ENCODE results near the gene VDAC1.
"Not testable (repeated sequence)": the region's sequence is repeated elsewhere in the genome, so short reads cannot be mapped to it uniquely, and the experiment has no call there.

VDAC1 gene

GRCh38 chr5:133941456-133942196 is 63.1 kb downstream of the VDAC1 start:
- no peak for DNase-seq (ENCODE audit: low spot score)

DNA sequence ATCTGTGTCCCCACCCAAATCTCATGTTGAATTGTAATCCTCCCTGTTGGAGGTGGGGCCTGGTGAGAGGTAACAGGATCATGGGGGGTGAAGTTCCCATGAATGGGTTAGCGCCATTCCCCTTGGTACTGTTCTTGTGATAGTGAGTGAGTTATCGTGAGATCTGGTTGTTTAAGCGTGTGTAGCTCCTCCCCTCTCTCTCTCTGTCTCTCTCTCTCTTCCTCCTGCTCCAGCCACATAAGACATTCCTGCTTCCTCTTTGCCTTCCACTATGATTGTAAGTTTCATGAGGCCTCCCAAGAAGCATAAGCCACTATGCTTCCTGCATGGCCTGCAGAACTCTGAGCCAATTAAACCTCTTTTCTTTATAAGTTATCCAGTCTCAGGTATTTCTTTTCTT is 65.1 kb downstream of the VDAC1 start:
- no peak for DNase-seq (ENCODE audit: low spot score)

DNA sequence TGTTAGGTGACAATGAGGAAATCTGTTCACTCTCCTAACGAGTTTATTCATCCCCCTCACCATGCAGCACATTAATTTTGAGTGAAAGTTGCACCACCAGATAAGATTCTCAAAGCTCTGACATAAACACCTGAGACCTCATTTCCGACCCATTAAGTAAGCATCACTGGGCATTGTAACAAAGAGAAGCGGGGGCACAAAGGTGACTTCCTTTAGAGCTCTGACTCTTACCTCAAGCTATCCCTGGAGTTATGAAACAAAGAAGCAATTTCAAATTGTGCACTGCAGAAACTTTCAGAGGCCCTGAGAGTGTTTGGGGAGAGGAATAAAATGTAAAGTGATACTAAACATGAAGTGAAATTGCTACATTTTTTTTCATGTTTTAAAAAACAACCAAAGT is 65.8 kb downstream of the VDAC1 start:
- no peak for DNase-seq (ENCODE audit: low spot score)

DNA sequence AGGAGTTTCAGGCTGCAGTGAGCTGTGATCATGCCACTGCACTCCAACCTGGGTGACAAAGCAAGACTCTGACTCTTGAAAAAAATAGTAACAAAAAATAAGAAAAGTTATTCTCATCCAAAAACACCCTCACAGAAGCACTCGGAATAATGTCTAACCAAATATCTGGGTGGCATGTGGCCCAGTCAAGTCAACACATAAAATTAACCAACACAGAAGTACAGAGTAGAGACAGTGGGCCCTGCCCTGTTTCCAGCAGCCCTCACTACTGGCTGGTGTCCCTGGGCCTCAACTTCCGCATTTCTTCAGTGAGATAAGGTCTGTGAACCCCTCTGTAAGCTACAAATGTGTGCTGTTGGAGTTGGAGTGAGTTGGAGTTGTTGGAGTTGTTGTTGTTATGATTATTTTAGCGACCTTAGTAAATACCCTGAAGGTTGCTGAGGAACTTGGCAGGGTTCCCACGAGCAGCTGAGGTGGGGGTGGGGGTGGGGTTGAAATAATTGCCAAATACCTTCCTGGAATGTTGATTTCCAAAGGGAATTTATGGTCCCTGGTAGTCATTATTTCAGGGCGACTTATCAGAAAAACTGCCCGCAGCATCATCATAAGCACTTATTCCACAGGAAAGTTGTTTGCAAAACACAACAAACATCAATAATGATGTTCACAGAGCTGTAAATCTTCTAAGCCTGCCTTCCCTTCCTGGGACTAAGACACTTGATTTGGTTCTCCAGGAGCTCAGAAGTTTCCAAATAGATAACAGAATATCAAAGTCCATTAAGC is 66.5 kb downstream of the VDAC1 start:
- no peak for DNase-seq (ENCODE audit: low spot score)

- DNase-seq (ENCODE audit: low spot score) = not testable (repeated sequence)
Observed at GRCh38 chr5:133937628-133938027, 67.1 kb downstream of the VDAC1 start.

GRCh38 chr5:133936651-133937015 is 68.1 kb downstream of the VDAC1 start:
- DNase-seq (ENCODE audit: low spot score) = no peak

GRCh38 chr5:133935991-133936650 is 68.7 kb downstream of the VDAC1 start:
- DNase-seq (ENCODE audit: low spot score) = not testable (repeated sequence)

DNA sequence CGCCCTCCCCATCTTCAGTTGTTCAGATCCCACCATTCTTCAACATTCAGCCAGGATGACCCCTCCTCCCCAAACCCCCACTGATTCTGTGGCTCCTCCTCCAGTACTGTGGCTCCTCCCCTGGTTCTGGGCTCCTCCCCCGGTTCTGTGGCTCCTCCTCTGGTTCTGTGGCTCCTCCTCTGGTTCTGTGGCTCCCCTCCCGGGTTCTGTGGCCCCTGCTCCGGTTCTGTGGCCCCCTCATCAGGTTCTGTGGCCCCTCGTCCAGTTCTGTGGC is 69.2 kb downstream of the VDAC1 start:
- DNase-seq (ENCODE audit: low spot score) = no peak

DNA sequence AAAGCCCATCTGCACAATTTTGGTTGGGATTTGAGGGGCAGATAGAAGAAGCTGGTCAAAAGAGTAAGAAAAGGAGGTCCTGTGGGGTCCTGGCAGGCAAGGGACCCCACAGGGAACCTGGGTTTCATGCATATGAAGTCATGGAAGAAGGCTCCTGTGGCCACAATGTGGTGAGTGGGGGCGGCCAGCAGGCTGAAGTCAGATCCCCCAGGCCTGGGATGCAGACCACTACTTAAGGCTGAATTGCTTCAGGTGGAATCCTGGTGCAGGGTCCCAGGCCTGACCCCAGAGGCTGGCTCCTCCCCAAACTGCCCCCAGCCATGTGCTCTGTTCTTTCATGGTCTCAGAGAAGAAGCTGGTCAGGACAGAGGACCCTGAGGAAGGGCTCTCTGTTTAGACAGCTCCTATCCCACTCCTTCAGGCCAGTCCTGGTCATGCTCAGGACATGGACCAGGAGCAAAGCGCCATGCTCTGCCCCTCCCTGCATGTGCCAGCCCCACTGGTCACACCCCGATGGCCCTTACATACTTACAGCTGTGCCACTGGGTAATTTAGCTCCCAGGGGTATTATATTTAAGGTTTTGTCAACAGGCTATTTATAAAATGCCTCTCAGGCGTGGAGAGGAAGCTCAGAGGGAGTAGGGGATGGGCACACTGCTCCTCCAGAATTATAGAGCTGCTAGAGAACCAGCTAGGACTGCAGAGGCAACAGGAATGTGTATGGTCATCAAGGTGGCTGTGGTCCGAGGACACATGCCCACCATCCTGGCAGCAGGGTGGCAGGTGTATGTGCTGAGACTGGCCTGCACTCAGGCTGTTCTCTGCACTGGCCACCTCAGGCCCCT is 69.7 kb downstream of the VDAC1 start:
- no peak for DNase-seq (ENCODE audit: low spot score)

DNA sequence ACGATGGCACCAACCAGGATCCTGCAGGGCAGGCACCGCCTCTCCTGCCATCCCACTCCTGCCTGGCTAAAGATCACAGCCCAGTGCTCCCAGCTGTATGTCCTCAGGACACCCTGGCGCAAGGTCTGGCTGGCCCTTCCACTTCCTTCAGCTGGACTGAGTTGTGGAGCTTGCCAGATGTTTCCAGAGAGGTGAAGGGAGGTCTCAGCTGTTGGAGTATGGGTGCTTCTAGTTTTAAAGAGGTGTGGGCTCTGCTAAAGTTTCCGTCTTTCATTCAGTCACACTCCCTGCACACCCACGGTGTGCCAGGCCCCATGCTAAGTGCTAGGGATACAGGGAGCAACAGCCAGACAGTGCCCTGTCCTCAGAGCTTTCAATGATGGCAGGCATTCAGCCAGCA is 70.5 kb downstream of the VDAC1 start:
- DNase-seq (ENCODE audit: low spot score) = no peak

GRCh38 chr5:133933670-133934295 is 71.0 kb downstream of the VDAC1 start:
- DNase-seq (ENCODE audit: low spot score) = no peak

GRCh38 chr5:133933169-133933509 is 71.6 kb downstream of the VDAC1 start:
- no peak for DNase-seq (ENCODE audit: low spot score)

- no peak for DNase-seq (ENCODE audit: low spot score)
Observed at GRCh38 chr5:133932441-133933168, 72.2 kb downstream of the VDAC1 start.

DNA sequence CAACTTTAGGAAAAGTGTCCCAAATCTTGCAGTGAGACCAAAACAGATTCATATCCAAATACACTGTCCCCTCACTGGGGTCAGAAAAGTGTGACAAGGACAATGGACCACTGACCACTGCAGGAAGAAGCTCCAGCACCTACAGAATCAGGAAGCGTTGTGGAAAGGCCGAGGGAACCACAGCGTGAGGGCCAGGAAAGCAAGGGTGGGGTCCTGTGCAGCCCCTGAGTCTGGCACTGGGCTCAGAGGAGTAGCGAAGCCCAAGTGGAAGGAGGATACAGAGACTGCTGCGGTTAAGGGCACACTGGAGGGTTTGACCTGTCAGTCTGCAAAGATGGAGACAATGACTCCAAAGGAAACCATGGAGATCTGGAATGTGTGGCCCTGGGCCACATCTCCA is 73.2 kb downstream of the VDAC1 start:
- no peak for DNase-seq (ENCODE audit: low spot score)

- no peak for DNase-seq (ENCODE audit: low spot score)
Observed at GRCh38 chr5:133930813-133931090, 74.0 kb downstream of the VDAC1 start.

DNA sequence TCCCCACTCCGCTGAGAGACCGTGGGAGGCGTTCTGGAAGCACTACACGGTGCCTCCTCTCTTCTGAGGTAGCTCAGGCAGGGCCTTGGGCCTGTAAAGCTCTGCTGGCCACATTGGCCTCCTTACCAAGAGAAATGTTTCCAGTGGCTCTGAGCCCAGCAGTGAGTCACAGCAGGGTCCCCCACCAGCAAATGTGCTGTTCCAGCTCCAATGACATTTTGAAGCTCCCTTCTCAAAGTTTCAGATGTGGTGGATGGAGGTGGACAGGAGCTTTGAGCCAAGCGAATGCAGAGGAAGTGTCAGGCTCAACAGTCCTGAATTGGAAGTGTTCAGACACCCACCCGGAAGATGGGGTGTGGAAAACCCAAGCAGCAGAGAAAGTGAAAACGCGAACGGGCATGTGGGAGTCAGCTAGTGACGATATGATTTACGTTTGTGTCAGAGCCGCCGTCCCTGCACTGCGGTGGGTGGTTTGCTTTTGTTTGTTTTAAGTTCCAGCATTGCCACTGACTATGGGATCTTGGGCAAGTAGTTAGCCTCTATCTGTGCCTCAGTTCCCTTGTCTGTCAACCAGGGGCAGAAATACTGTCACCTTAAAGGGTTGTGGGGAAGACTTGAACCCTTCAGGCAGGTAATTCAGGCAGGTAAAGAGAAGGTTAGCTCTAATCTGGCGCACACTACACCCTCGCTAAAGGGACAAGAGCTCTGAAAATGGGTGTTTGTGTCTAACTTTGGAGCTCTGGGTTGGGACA is 74.5 kb downstream of the VDAC1 start:
- peak; percentile 40 for DNase-seq (ENCODE audit: low spot score)

DNA sequence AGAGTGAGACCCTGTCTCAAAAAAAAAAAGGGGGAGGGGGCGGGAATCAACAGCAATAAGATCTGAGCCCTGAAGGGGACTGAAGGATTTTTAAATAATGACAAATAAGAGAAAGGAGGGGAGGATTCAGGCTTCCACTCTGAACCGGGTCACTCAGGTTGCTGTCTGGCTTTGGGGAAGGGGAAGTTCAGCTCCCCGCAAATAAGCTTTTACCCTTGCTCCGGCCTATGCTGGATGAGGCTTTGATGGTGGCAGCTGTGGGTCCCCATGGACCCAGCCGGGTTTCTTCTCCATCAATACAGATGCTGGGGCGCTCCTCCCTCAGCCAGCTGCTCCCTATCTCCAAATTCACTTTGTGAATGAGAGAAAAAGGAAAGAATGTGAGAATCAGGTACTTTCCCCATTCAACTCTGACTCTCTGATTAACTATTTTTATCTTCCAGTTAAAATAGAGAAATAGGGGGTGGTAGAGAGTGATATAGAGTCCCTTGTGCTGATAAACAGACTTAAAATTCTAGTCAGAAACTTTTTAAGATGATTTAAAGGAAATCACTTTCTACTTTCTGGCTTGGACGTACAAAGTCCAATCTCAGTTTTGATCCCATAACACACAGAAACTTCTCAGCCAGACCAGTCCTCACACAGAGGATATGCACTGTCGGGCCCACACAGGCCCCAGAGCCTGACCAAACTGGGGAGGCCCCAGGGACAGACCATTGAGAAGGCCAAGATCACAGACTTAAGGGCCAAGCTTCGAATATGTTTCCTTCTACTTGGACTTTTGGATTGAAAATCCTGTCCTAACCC is 76.0 kb downstream of the VDAC1 start:
- DNase-seq (ENCODE audit: low spot score) = no peak

GRCh38 chr5:133927300-133928180 is 77.2 kb downstream of the VDAC1 start:
- no peak for DNase-seq (ENCODE audit: low spot score)

All from CD4-positive, alpha-beta T cell treated with Interleukin-2 at 100 ng/mL for 4 hours (primary cell).